SKM-1 treated with dmso at 0.1 percent for 144 hours (cell line): ENCODE data around the gene SLIT3.

Experiments used
- DNase-seq: peaks from one replicate; lab custom pipeline; 2025; ENCODE audit not compliant: unreplicated experiment; lab: John Stamatoyannopoulos, UW

The SLIT3 gene

GRCh38 chr5:169178274-169178673 is 122.7 kb downstream of the SLIT3 start:
- DNase-seq = no peak

GRCh38 chr5:169176709-169177694 is 123.9 kb downstream of the SLIT3 start:
- no peak for DNase-seq

GRCh38 chr5:169175733-169176132 is 125.2 kb downstream of the SLIT3 start:
- no peak for DNase-seq

- DNase-seq = no peak
Measured at GRCh38 chr5:169174923-169175322, 126.0 kb downstream of the SLIT3 start.

GRCh38 chr5:169173372-169173771 is 127.6 kb downstream of the SLIT3 start:
- DNase-seq = no peak

GRCh38 chr5:169171515-169171914 is 129.4 kb downstream of the SLIT3 start:
- DNase-seq = no peak

- DNase-seq = no peak
Measured at GRCh38 chr5:169169783-169170182, 131.2 kb downstream of the SLIT3 start.

GRCh38 chr5:169168280-169168679 is 132.7 kb downstream of the SLIT3 start:
- no peak for DNase-seq

- DNase-seq = no peak
Measured at GRCh38 chr5:169166078-169166477, 134.9 kb downstream of the SLIT3 start.

GRCh38 chr5:169165052-169165451 is 135.9 kb downstream of the SLIT3 start:
- DNase-seq = no peak

GRCh38 chr5:169164481-169164925 is 136.4 kb downstream of the SLIT3 start:
- no peak for DNase-seq

- DNase-seq = no peak
Measured at GRCh38 chr5:169162407-169162806, 138.5 kb downstream of the SLIT3 start.

GRCh38 chr5:169161022-169161680 is 139.8 kb downstream of the SLIT3 start:
- no peak for DNase-seq

GRCh38 chr5:169160405-169160901 is 140.5 kb downstream of the SLIT3 start:
- no peak for DNase-seq

- no peak for DNase-seq
Measured at GRCh38 chr5:169158764-169159163, 142.2 kb downstream of the SLIT3 start.

- DNase-seq = no peak
Measured at GRCh38 chr5:169157064-169157463, 143.9 kb downstream of the SLIT3 start.

GRCh38 chr5:169154679-169155078 is 146.3 kb downstream of the SLIT3 start:
- no peak for DNase-seq

GRCh38 chr5:169153405-169153804 is 147.5 kb downstream of the SLIT3 start:
- no peak for DNase-seq

GRCh38 chr5:169152946-169153345 is 148.0 kb downstream of the SLIT3 start:
- DNase-seq = no peak

- DNase-seq = no peak
Measured at GRCh38 chr5:169152453-169152852, 148.5 kb downstream of the SLIT3 start.

- no peak for DNase-seq
Measured at GRCh38 chr5:169151051-169151805, 149.7 kb downstream of the SLIT3 start.
